ENCODE data around the gene PRKAG2.

DNA sequence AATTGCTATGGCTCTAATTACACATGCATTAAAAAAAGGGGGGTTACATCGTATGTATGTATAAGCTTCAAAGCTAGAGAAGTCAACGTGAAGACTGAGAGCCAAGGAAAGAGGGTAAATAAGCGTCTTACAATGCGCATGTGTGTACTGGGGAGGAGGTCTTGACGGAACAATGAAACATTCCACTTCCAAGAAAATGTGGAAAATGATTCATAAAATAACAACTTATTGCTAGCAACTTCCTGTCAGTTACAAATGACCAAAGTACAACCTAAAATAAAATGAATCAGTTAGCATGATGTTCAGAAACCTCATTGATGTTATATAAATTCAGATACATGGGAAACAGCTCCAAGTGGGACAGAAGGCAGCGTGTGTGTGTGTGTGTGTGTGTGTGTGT is 253.1 kb downstream of the PRKAG2 start:
- TF ChIP-seq EZH2 (IDR thresholded peaks at IDR 0.05; ENCODE audit: low read length, unreplicated experiment): no peak
- TF ChIP-seq, protein P1, sequence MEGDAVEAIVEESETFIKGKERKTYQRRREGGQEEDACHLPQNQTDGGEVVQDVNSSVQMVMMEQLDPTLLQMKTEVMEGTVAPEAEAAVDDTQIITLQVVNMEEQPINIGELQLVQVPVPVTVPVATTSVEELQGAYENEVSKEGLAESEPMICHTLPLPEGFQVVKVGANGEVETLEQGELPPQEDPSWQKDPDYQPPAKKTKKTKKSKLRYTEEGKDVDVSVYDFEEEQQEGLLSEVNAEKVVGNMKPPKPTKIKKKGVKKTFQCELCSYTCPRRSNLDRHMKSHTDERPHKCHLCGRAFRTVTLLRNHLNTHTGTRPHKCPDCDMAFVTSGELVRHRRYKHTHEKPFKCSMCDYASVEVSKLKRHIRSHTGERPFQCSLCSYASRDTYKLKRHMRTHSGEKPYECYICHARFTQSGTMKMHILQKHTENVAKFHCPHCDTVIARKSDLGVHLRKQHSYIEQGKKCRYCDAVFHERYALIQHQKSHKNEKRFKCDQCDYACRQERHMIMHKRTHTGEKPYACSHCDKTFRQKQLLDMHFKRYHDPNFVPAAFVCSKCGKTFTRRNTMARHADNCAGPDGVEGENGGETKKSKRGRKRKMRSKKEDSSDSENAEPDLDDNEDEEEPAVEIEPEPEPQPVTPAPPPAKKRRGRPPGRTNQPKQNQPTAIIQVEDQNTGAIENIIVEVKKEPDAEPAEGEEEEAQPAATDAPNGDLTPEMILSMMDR (conservative IDR thresholded peaks at IDR 0.05; ENCODE audit: low read depth, low read length): no peak
- no peak for TF ChIP-seq EZH2phosphoT487 (IDR thresholded peaks at IDR 0.05; ENCODE audit: borderline replicate concordance, low read length)

Measured in PC-3 (cell line).